HepG2 (cell line): ENCODE results near the gene CSMD2. TPM values are rescaled to one million over a fixed set of nuclear protein-coding genes. Genes with fewer than 3 reads are reported as not detected.

ENCODE experiments used
- ATAC-seq: fragments of 200-7000 bp; cut with Tn5 transposase; 3 replicates; pipeline ENCODE4 v1.9.1; 2020; ENCODE audit warnings: mild to moderate bottlenecking, moderate library complexity
- BruUV-seq: library from RNA; stranded (reverse); fragments of 400-500 nt; replicated peaks from 2 replicates; lab custom pipeline; 2021; lab: Mats Ljungman, UMichigan
- CTCF ChIA-PET: fragments of 300-600 bp; formaldehyde crosslinking; extraction: SDS; loops from one replicate; lab custom pipeline; 2021; ENCODE audit warnings: low total read pairs, inconsistent platforms, low intra/inter-chr PET ratio; lab: Yijun Ruan, JAX
- POLR2A ChIA-PET: fragments of 350-600 bp; sonication (Branson Sonifier 250); formaldehyde crosslinking; loops from one replicate; lab custom pipeline; 2020; ENCODE audit warnings: antibody characterized with exemption, inconsistent platforms; lab: Yijun Ruan, JAX
- DNase-seq: peaks from one replicate; pipeline ENCODE4 v3.0.0-alpha.2; 2015; ENCODE audit warnings: low spot score
- FAIRE-seq: peaks from 3 replicates; lab custom pipeline; 2011; peaks lifted over from hg19 to GRCh38; lab: Jason Lieb, UNC
- H2AFZ ChIP-seq: one replicate; pipeline ENCODE4 v1.6.1; 2011; ENCODE audit warnings: low read length, inconsistent platforms
- H3K27ac ChIP-seq: fragments of 300-600 bp; 3 replicates; pipeline ENCODE4 v1.8.0; 2011; ENCODE audit warnings: mixed run types, mild to moderate bottlenecking, mixed read lengths, low read length, inconsistent platforms; ENCODE audit not compliant: insufficient read depth; ENCODE audit errors: extremely low read length
- H3K27me3 ChIP-seq, 2 experiments: fragments of 200-600 bp in 1 of 2; 2 replicates in 1 of 2; 3 replicates in 1 of 2; pipeline versions ENCODE4 v1.6.0 to v1.8.0; 2011; ENCODE audit warnings: low read length in 2 of 2, mild to moderate bottlenecking in 2 of 2, moderate library complexity in 2 of 2, inconsistent platforms in 1 of 2; ENCODE audit not compliant: insufficient read depth in 2 of 2, control insufficient read depth in 1 of 2
- H3K36me3 ChIP-seq, 2 experiments: fragments of 200-600 bp in 1 of 2; replicated peaks in 1 of 2; 2 replicates in 1 of 2; 3 replicates in 1 of 2; pipeline versions ENCODE4 v1.5.1 to v1.8.0; 2011; ENCODE audit warnings: low read length in 2 of 2, inconsistent platforms in 1 of 2; ENCODE audit not compliant: insufficient read depth in 2 of 2, control insufficient read depth in 1 of 2
- H3K4me1 ChIP-seq: 2 replicates; pipeline ENCODE4 v1.5.1; 2012; ENCODE audit warnings: low read length, inconsistent platforms; ENCODE audit not compliant: insufficient read depth
- H3K4me2 ChIP-seq: 2 replicates; pipeline ENCODE4 v1.6.0; 2011; ENCODE audit warnings: low read depth, low read length, inconsistent platforms
- H3K4me3 ChIP-seq, 3 experiments: fragments of 200-600 bp in 1 of 3; sonication (generic), shearing (Covaris generic) in 1 of 3; replicated peaks in 1 of 3; 2 replicates each; pipeline ENCODE4 v1.5.1; 2011 to 2016; ENCODE audit warnings: low read length in 3 of 3, inconsistent platforms in 2 of 3, low read depth in 2 of 3, mild to moderate bottlenecking in 2 of 3, control low read depth in 1 of 3, mixed read lengths in 1 of 3; ENCODE audit not compliant: insufficient read depth in 1 of 3
- H3K79me2 ChIP-seq: one replicate; pipeline ENCODE4 v1.6.1; 2011; ENCODE audit warnings: low read length, inconsistent platforms; ENCODE audit not compliant: insufficient read depth
- H3K9ac ChIP-seq: 2 replicates; pipeline ENCODE4 v1.6.0; 2011; ENCODE audit warnings: mild to moderate bottlenecking, low read depth, low read length, inconsistent platforms; ENCODE audit not compliant: insufficient read depth
- H3K9me3 ChIP-seq: 2 replicates; pipeline ENCODE4 v1.5.1; 2012; ENCODE audit warnings: mild to moderate bottlenecking, low read length
- H4K20me1 ChIP-seq: 2 replicates; pipeline ENCODE4 v1.6.0; 2011; ENCODE audit warnings: inconsistent platforms, mild to moderate bottlenecking, low read length, moderate library complexity; ENCODE audit not compliant: insufficient read depth
- ATF4 ChIP-seq, 2 experiments: fragments of 450-650 bp in 1 of 2; sonication (generic) in 1 of 2; formaldehyde crosslinking; IDR thresholded peaks; 2 replicates each; pipeline versions ENCODE4 v1.5.0 to v1.8.0; 2020 to 2022; ENCODE audit warnings: mild to moderate bottlenecking in 1 of 2, missing genetic modification reagents in 1 of 2
- HIVEP1 ChIP-seq: sonication (generic); formaldehyde crosslinking; IDR thresholded peaks from 2 replicates; pipeline ENCODE4 v1.4.0; 2020; ENCODE audit warnings: mild to moderate bottlenecking, missing genetic modification reagents
- MAF1 ChIP-seq: sonication (generic); formaldehyde crosslinking; IDR thresholded peaks from 2 replicates; pipeline ENCODE4 v1.5.0; 2020; ENCODE audit warnings: missing genetic modification reagents, borderline replicate concordance
- MATR3 ChIP-seq: sonication (generic); formaldehyde crosslinking; IDR thresholded peaks from 2 replicates; pipeline ENCODE4 v1.4.0; 2020; ENCODE audit warnings: missing genetic modification reagents
- MXI1 ChIP-seq: IDR thresholded peaks from 3 replicates; pipeline ENCODE4 v1.6.1; 2012; ENCODE audit warnings: low read depth, low read length, inconsistent platforms, borderline replicate concordance
- RARG ChIP-seq: sonication (generic); formaldehyde crosslinking; IDR thresholded peaks from 2 replicates; pipeline ENCODE4 v1.4.0; 2020; ENCODE audit warnings: low read depth, mild to moderate bottlenecking, missing genetic modification reagents
- SP140L ChIP-seq: sonication (generic); formaldehyde crosslinking; IDR thresholded peaks from 2 replicates; pipeline ENCODE4 v1.4.0; 2020; ENCODE audit warnings: missing genetic modification reagents, borderline replicate concordance
- SRSF1 ChIP-seq: fragments of 200-400 bp; formaldehyde crosslinking; optimal IDR thresholded peaks from 2 replicates; pipeline ENCODE3; 2017; ENCODE audit warnings: mild to moderate bottlenecking, low read depth, low read length, moderate library complexity
- SRY ChIP-seq: sonication (generic); formaldehyde crosslinking; IDR thresholded peaks from 2 replicates; pipeline ENCODE4 v1.8.0; 2022; ENCODE audit warnings: mild to moderate bottlenecking, missing genetic modification reagents
- XRCC5 ChIP-seq: fragments of 200-400 bp; formaldehyde crosslinking; optimal IDR thresholded peaks from 2 replicates; pipeline ENCODE3; 2017; ENCODE audit warnings: mild to moderate bottlenecking, low read length
- ZBTB1 ChIP-seq: sonication (generic); formaldehyde crosslinking; IDR thresholded peaks from 2 replicates; pipeline ENCODE4 v1.4.0; 2020; ENCODE audit warnings: missing genetic modification reagents, borderline replicate concordance
- ZBTB33 ChIP-seq: sonication (generic); formaldehyde crosslinking; IDR thresholded peaks from 2 replicates; pipeline ENCODE4 v1.4.0; 2020; ENCODE audit warnings: missing genetic modification reagents
- ZEB1 ChIP-seq: IDR thresholded peaks from 2 replicates; pipeline ENCODE4 v1.6.1; 2012; ENCODE audit warnings: mild to moderate bottlenecking, low read depth, inconsistent platforms; ENCODE audit not compliant: insufficient replicate concordance
- ZIK1 ChIP-seq: sonication (generic); formaldehyde crosslinking; IDR thresholded peaks from 2 replicates; pipeline ENCODE4 v1.5.0; 2020; ENCODE audit warnings: mild to moderate bottlenecking, low read depth, missing genetic modification reagents, borderline replicate concordance
- ZNF296 ChIP-seq: sonication (generic); formaldehyde crosslinking; conservative IDR thresholded peaks from 2 replicates; pipeline ENCODE4 v1.5.0; 2020; ENCODE audit warnings: mild to moderate bottlenecking, missing genetic modification reagents
- ZNF335 ChIP-seq: sonication (generic); formaldehyde crosslinking; IDR thresholded peaks from 2 replicates; pipeline ENCODE4 v1.4.0; 2020; ENCODE audit warnings: missing genetic modification reagents
- ZNF709 ChIP-seq: sonication (generic); formaldehyde crosslinking; IDR thresholded peaks from 2 replicates; pipeline ENCODE4 v1.5.0; 2020; ENCODE audit warnings: mild to moderate bottlenecking, missing genetic modification reagents
- ZNF713 ChIP-seq: sonication (generic); formaldehyde crosslinking; IDR thresholded peaks from 2 replicates; pipeline ENCODE4 v1.4.0; 2020; ENCODE audit warnings: mild to moderate bottlenecking, missing genetic modification reagents
- ZNF775 ChIP-seq: sonication (generic); formaldehyde crosslinking; IDR thresholded peaks from 2 replicates; pipeline ENCODE4 v1.4.0; 2020; ENCODE audit warnings: missing genetic modification reagents, mild to moderate bottlenecking, moderate library complexity, borderline replicate concordance
- WGBS: methylation state at CpG from one replicate; pipeline ENCODE4 v1.1.6; 2017; ENCODE audit warnings: low lambda C conversion rate; 5-methylcytosine and 5-hydroxymethylcytosine counted together
- in situ Hi-C: cut with HindIII; loops from 2 replicates; pipeline ENCODE4 v1.10.0; 2017; ENCODE audit warnings: low pct_unique_long_range_greater_than_20kb; ENCODE audit not compliant: extremely low pct_ligation_motif_present
- intact Hi-C: fragments of 100-400 bp; cut with micrococcal nuclease; formaldehyde crosslinking; loops from one replicate; pipeline ENCODE4 v1.10.0; 2022; ENCODE audit not compliant: unreplicated experiment
- polyA plus RNA-seq, 8 experiments: library from polyadenylated mRNA; depleted of rRNA in 3 of 8; stranded (reverse) in 7 of 8; unstranded in 1 of 8; fragments of >200 nt; fragmentation: Illumina TruSeq in 4 of 8; extraction: Trizol in 4 of 8; gene quantifications; 2 replicates each; pipeline versions ENCODE4 v1.2.1 to v1.2.3, GENCODE V29; 2011 to 2016; ENCODE audit warnings: low read depth in 4 of 8, missing spikeins in 1 of 8, mixed read lengths in 1 of 8; ENCODE audit not compliant: insufficient read depth in 1 of 8
- total RNA-seq, 5 experiments: library from RNA; depleted of rRNA; stranded (reverse); fragments of >200 nt; fragmentation: Illumina TruSeq; extraction: Trizol; gene quantifications; 2 replicates each; pipeline ENCODE4 v1.2.3, GENCODE V29; 2016; ENCODE audit warnings: low read depth in 1 of 5

CSMD2 gene
- total and polyA plus RNA-seq, 2 of the 13 experiments (the other 11 are each of a cell fraction or from before 2014, with no cell fraction given), result not detected

DNA sequence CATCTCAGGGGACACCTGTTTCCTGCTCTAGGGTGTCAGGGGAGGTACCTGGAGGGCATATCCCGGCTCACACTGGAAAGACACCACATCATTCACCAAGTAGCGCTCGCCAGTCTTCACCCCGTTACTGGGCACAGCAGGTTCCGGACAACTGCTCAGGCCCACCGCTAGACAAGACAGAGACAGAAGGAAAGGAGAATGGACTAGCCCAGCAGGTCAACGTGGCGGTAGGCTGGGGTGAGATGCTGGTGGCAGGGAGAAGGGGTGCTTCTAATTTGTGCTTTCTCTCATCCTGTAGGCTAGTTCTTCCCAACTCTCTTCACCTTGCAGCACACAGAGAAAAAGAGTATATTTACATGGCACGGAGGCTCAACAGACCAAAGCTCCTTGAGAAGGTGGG, 547.6 kb downstream of the CSMD2 start:
- DNase-seq, result no peak
- ChIA-PET POLR2A (no interaction called here), CTCF (no interaction called here)
- no peak overlapping the region for H3K4me3 ChIP-seq
- no peak overlapping the region for H3K4me2 ChIP-seq
- in situ Hi-C loops (no loop called here), intact Hi-C loops (no loop called here)
- H3K9ac ChIP-seq, result no peak overlapping the region
- FAIRE-seq, result no peak
- no peak for ATAC-seq
- H2AFZ ChIP-seq, result no peak overlapping the region
- no TSS peak for BruUV-seq
- H3K4me1 ChIP-seq, result no peaks in the 10 kb centered on the region
- H3K36me3 ChIP-seq, result no peaks in the 10 kb centered on the region
- no peak overlapping the region for H3K27ac ChIP-seq
- H3K79me2 ChIP-seq, result no peaks in the 10 kb centered on the region
- 6% methylated on average over 5 of the region's 9 CpGs for WGBS
- no peaks in the 10 kb centered on the region for H3K9me3 ChIP-seq
- H3K27me3 ChIP-seq, result peaks cover 1 to 33% of the 10 kb centered on the region in 2 experiments; a peak in 4 of 5 replicates
- no peak for TF ChIP-seq ZBTB1 (CRISPR knock-in tag)
- TF ChIP-seq SRSF1, result no peak
- no peak for TF ChIP-seq ZNF775 (CRISPR knock-in tag)
- TF ChIP-seq ATF4 (CRISPR knock-in tag; IDR thresholded peaks at IDR 0.05), result no peak
- no peak for TF ChIP-seq SP140L
- no peak for TF ChIP-seq ZNF335 (CRISPR knock-in tag)
- TF ChIP-seq SRY (CRISPR knock-in tag), result no peak
- no peak for TF ChIP-seq ZNF713 (CRISPR knock-in tag)
- no peak for TF ChIP-seq MATR3 (CRISPR knock-in tag)
- no peak for TF ChIP-seq MAF1
- no peak for TF ChIP-seq ZNF709 (CRISPR knock-in tag)
- no peak for TF ChIP-seq RARG (CRISPR knock-in tag)
- no peak for TF ChIP-seq MXI1
- no peak for TF ChIP-seq ZEB1
- TF ChIP-seq ZNF296 (CRISPR knock-in tag), result no peak
- TF ChIP-seq ZIK1 (CRISPR knock-in tag), result no peak
- no peak for TF ChIP-seq HIVEP1 (CRISPR knock-in tag)
- no peak for TF ChIP-seq XRCC5
- no peak for TF ChIP-seq ZBTB33 (CRISPR knock-in tag)
- H4K20me1 ChIP-seq, result no peaks in the 10 kb centered on the region
